ENCODE data around the gene PSMG4. TPM values are rescaled to one million over a fixed set of nuclear protein-coding genes. Genes with fewer than 3 reads are reported as not detected.

PSMG4 gene
- total and polyA plus RNA-seq, 2 donors (not counting 3 experiments of a cell fraction or from before 2014, with no cell fraction given): 31.4 to 46.0 TPM

- H3K4me2 ChIP-seq (ENCODE audit: insufficient read depth, low read length): no peak overlapping the region
- no peak overlapping the region for H3K27ac ChIP-seq (ENCODE audit: insufficient read depth, low read depth, low read length)
- POLR2A ChIA-PET: no interaction called here
- no peak overlapping the region for H3K4me3 ChIP-seq (replicated peaks in 1 of 3; ENCODE audit: insufficient read depth in 1 of 3, low read depth in 1 of 3, low read length in 3 of 3)
- H3K4me1 ChIP-seq (ENCODE audit: control insufficient read depth, extremely low read depth, insufficient read depth, low read length): no peaks in the 10 kb centered on the region
- no peaks in the 10 kb centered on the region for H3K79me2 ChIP-seq (ENCODE audit: control insufficient read depth, insufficient read depth, low read length)
- no peaks in the 10 kb centered on the region for H4K20me1 ChIP-seq (replicated peaks; ENCODE audit: control insufficient read depth, extremely low read depth, insufficient read depth, low read length)
- H3K9ac ChIP-seq (replicated peaks; ENCODE audit: extremely low read depth, insufficient read depth, low read length): no peak overlapping the region
- no peaks in the 10 kb centered on the region for H3K27me3 ChIP-seq (ENCODE audit: control insufficient read depth in 2 of 2, insufficient read depth in 2 of 2, low read length in 2 of 2)
- no peak overlapping the region for H2AFZ ChIP-seq (ENCODE audit: low read depth, low read length)
- TF ChIP-seq POLR2AphosphoS5 (IDR thresholded peaks at IDR 0.05; ENCODE audit: insufficient read depth, low read depth, low read length) (no peak), MAX (IDR thresholded peaks at IDR 0.05; ENCODE audit: insufficient read depth, insufficient read length) (no peak), FOS (IDR thresholded peaks at IDR 0.05; ENCODE audit: borderline replicate concordance, insufficient read depth, low read length) (no peak), MYC (IDR thresholded peaks at IDR 0.05; ENCODE audit: low read depth, low read length) (no peak)
- no peaks in the 10 kb centered on the region for H3K9me3 ChIP-seq (replicated peaks; ENCODE audit: control insufficient read depth, insufficient read depth, low read length)
- FAIRE-seq (no peak), DNase-seq (ENCODE audit: low read depth, low spot score) (no peak)
- peaks cover 0 to 1% of the 10 kb centered on the region in 2 experiments for H3K36me3 ChIP-seq (ENCODE audit: control insufficient read depth in 2 of 2, extremely low read depth in 1 of 2, insufficient read depth in 2 of 2, low read length in 2 of 2)
- CTCF ChIA-PET: interaction anchor here (1.4 kb wide), 1 partner anchor 12 kb away, joined by 5 read pairs; no protein-coding TSS in a partner anchor
- H3K9me1 ChIP-seq (replicated peaks; ENCODE audit: control insufficient read depth, extremely low read depth, insufficient read depth, low read length): no peaks in the 10 kb centered on the region
- intact Hi-C loops (cut with micrococcal nuclease) (no loop called here), dilution Hi-C loops (cut with MboI; ENCODE audit: extremely low pct_ligation_motif_present, low sequenced_read_pairs) (no loop called here)
- BruUV-seq (replicated peaks): no TSS peak
Measured at GRCh38 chr6:3310703-3311102, 52.0 kb downstream of the PSMG4 start.

- BruUV-seq (replicated peaks): no TSS peak
- FAIRE-seq (no peak), DNase-seq (ENCODE audit: low read depth, low spot score) (no peak)
- POLR2A ChIA-PET: no interaction called here
- Histone ChIP-seq H3K4me2 (ENCODE audit: insufficient read depth, low read length) (no peak overlapping the region), H3K9me3 (replicated peaks; ENCODE audit: control insufficient read depth, insufficient read depth, low read length) (no peaks in the 10 kb centered on the region), H2AFZ (ENCODE audit: low read depth, low read length) (no peak overlapping the region), H3K27ac (ENCODE audit: insufficient read depth, low read depth, low read length) (no peak overlapping the region), H3K9me1 (replicated peaks; ENCODE audit: control insufficient read depth, extremely low read depth, insufficient read depth, low read length) (no peaks in the 10 kb centered on the region), H3K4me1 (ENCODE audit: control insufficient read depth, extremely low read depth, insufficient read depth, low read length) (no peaks in the 10 kb centered on the region), H3K4me3 (replicated peaks in 1 of 3; ENCODE audit: insufficient read depth in 1 of 3, low read depth in 1 of 3, low read length in 3 of 3) (no peak overlapping the region), H3K9ac (replicated peaks; ENCODE audit: extremely low read depth, insufficient read depth, low read length) (no peak overlapping the region), H3K27me3 (ENCODE audit: control insufficient read depth in 2 of 2, insufficient read depth in 2 of 2, low read length in 2 of 2) (no peaks in the 10 kb centered on the region), H3K36me3 (ENCODE audit: control insufficient read depth in 2 of 2, extremely low read depth in 1 of 2, insufficient read depth in 2 of 2, low read length in 2 of 2) (peaks cover 0 to 1% of the 10 kb centered on the region in 2 experiments), H4K20me1 (replicated peaks; ENCODE audit: control insufficient read depth, extremely low read depth, insufficient read depth, low read length) (no peaks in the 10 kb centered on the region), H3K79me2 (ENCODE audit: control insufficient read depth, insufficient read depth, low read length) (no peaks in the 10 kb centered on the region)
- intact Hi-C loops (cut with micrococcal nuclease) (no loop called here), dilution Hi-C loops (cut with MboI; ENCODE audit: extremely low pct_ligation_motif_present, low sequenced_read_pairs) (no loop called here)
- TF ChIP-seq CTCF (IDR thresholded peaks at IDR 0.05; ENCODE audit: extremely low read depth in 1 of 2, insufficient read depth in 1 of 2, low read depth in 1 of 2, low read length in 2 of 2) (no peak), MAX (IDR thresholded peaks at IDR 0.05; ENCODE audit: insufficient read depth, insufficient read length) (no peak), MYC (IDR thresholded peaks at IDR 0.05; ENCODE audit: low read depth, low read length) (no peak), JUN (IDR thresholded peaks at IDR 0.05; ENCODE audit: borderline replicate concordance, insufficient read depth, insufficient read length, low read depth) (no peak), FOS (IDR thresholded peaks at IDR 0.05; ENCODE audit: borderline replicate concordance, insufficient read depth, low read length) (no peak), EZH2 (IDR thresholded peaks at IDR 0.05; ENCODE audit: borderline replicate concordance, low read depth, low read length, severe bottlenecking) (no peak), GATA2 (IDR thresholded peaks at IDR 0.05; ENCODE audit: insufficient read depth, insufficient read length, low read depth, low read length) (no peak), POLR2A (IDR thresholded peaks at IDR 0.05; ENCODE audit: low read depth, low read length) (no peak), POLR2AphosphoS5 (IDR thresholded peaks at IDR 0.05; ENCODE audit: insufficient read depth, low read depth, low read length) (no peak)
- CTCF ChIA-PET: interaction anchor here (0.8 to 1.4 kb wide), 2 partner anchors 10 to 13 kb away, joined by 3 to 5 read pairs; no protein-coding TSS in a partner anchor
Measured at GRCh38 chr6:3311826-3312225, 53.1 kb downstream of the PSMG4 start.
